Activated T-helper 9 cell treated with anti-CD3 and anti-CD28 coated beads, Interleukin-2, amount 50 U/mL, for 16 hours (primary cell): ENCODE results near the gene DRC7.

Experiments used
- DNase-seq: peaks from one replicate; pipeline ENCODE4 v3.0.0-alpha.2; 2020; ENCODE audit warnings: low read depth

The DRC7 gene

GRCh38 chr16:57752203-57752580 is 57.6 kb downstream of the DRC7 start:
- no peak for DNase-seq

GRCh38 chr16:57752581-57753447 is 58.2 kb downstream of the DRC7 start:
- no peak for DNase-seq

- DNase-seq, result no peak
Measured at GRCh38 chr16:57753448-57754353, 59.1 kb downstream of the DRC7 start.

- no peak for DNase-seq
Measured at GRCh38 chr16:57754354-57755060, 59.9 kb downstream of the DRC7 start.

- no peak for DNase-seq
Measured at GRCh38 chr16:57755061-57755684, 60.6 kb downstream of the DRC7 start.

- DNase-seq, result no peak
Measured at GRCh38 chr16:57755726-57756423, 61.3 kb downstream of the DRC7 start.

GRCh38 chr16:57756424-57757325 is 62.1 kb downstream of the DRC7 start:
- DNase-seq, result no peak

- DNase-seq, result peak; percentile 83
Measured at GRCh38 chr16:57757326-57757786, 62.8 kb downstream of the DRC7 start.

- no peak for DNase-seq
Measured at GRCh38 chr16:57757883-57758282, 63.3 kb downstream of the DRC7 start.

- no peak for DNase-seq
Measured at GRCh38 chr16:57758331-57759117, 63.9 kb downstream of the DRC7 start.

- no peak for DNase-seq
Measured at GRCh38 chr16:57759131-57759530, 64.5 kb downstream of the DRC7 start.

- DNase-seq, result no peak
Measured at GRCh38 chr16:57759541-57760356, 65.1 kb downstream of the DRC7 start.

GRCh38 chr16:57760357-57761160 is 66.0 kb downstream of the DRC7 start:
- no peak for DNase-seq

GRCh38 chr16:57761301-57761700 is 66.7 kb downstream of the DRC7 start:
- no peak for DNase-seq

GRCh38 chr16:57761957-57762356 is 67.4 kb downstream of the DRC7 start:
- no peak for DNase-seq

- DNase-seq, result no peak
Measured at GRCh38 chr16:57762365-57763040, 67.9 kb downstream of the DRC7 start.
